Lower leg skin (tissue), 4 donors: ENCODE measurements around the gene JKAMP. TPM values are rescaled to one million over a fixed set of nuclear protein-coding genes. Genes with fewer than 3 reads are reported as not detected.
A peak's percentile ranks its signal among the peaks of the same experiment; 100 is the strongest.
"Not testable (repeated sequence)": the region's sequence is repeated elsewhere in the genome, so short reads cannot be mapped to it uniquely, and the experiment has no call there.

ENCODE experiments used
- DNase-seq, 2 donors: peaks; one replicate each; pipeline ENCODE4 v3.0.0-alpha.2; 2019; ENCODE audit warnings: low spot score in 2 of 2
- H3K4me3 ChIP-seq: fragments of 200-600 bp; sonication (generic); 2 replicates; pipeline ENCODE4 v1.5.1; 2017; ENCODE audit warnings: mild to moderate bottlenecking, low read depth; ENCODE audit not compliant: poor library complexity, severe bottlenecking
- POLR2A ChIP-seq, 2 donors: fragments of 450-650 bp; IDR thresholded peaks; one replicate each; pipeline ENCODE4 v1.6.1; 2016 to 2017; ENCODE audit warnings: antibody characterized with exemption in 2 of 2, mild to moderate bottlenecking in 1 of 2, moderate library complexity in 1 of 2
- WGBS, 2 donors: methylation state at CpG; one replicate each; pipeline ENCODE4 v1.1.5; 2018; 5-methylcytosine and 5-hydroxymethylcytosine counted together
- intact Hi-C: fragments of 100-400 bp; cut with DNase I; formaldehyde crosslinking; loops from one replicate; pipeline ENCODE4 v1.15.0; 2023; ENCODE audit warnings: low total_unique reads
- total RNA-seq, 4 donors: library from RNA; depleted of rRNA; stranded (reverse); fragments of >200 nt; gene quantifications; one replicate each; pipeline ENCODE4 v1.1.0, GENCODE V29; 2016
- TF ChIP-seq, protein P1 (sequence below), 3 donors: fragments of 450-650 bp; IDR thresholded peaks; one replicate each; pipeline ENCODE4 v1.5.1; 2016; ENCODE audit warnings: antibody characterized with exemption in 3 of 3, mild to moderate bottlenecking in 3 of 3, moderate library complexity in 2 of 3

Gene JKAMP
- total RNA-seq, result 10 to 100 TPM; 37.0 to 62.5 (median 47.6) TPM

GRCh38 chr14:59483819-59484638, at the start of gene JKAMP, which contains the start of gene L3HYPDH:
JKAMP (plus strand) TSS chr14:59484517; CDS start chr14:59484590, 73 bp downstream.
L3HYPDH (minus strand) TSS chr14:59484408; CDS start chr14:59484316, 92 bp downstream.
- TF ChIP-seq, protein P1, sequence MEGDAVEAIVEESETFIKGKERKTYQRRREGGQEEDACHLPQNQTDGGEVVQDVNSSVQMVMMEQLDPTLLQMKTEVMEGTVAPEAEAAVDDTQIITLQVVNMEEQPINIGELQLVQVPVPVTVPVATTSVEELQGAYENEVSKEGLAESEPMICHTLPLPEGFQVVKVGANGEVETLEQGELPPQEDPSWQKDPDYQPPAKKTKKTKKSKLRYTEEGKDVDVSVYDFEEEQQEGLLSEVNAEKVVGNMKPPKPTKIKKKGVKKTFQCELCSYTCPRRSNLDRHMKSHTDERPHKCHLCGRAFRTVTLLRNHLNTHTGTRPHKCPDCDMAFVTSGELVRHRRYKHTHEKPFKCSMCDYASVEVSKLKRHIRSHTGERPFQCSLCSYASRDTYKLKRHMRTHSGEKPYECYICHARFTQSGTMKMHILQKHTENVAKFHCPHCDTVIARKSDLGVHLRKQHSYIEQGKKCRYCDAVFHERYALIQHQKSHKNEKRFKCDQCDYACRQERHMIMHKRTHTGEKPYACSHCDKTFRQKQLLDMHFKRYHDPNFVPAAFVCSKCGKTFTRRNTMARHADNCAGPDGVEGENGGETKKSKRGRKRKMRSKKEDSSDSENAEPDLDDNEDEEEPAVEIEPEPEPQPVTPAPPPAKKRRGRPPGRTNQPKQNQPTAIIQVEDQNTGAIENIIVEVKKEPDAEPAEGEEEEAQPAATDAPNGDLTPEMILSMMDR (IDR thresholded peaks at IDR 0.05), result no peak
- TF ChIP-seq POLR2A (IDR thresholded peaks at IDR 0.05), result no peak
- H3K4me3 ChIP-seq, result peak within 1 kb of the TSS; percentile 88
- 0 to 1% methylated on average over 49 to 58 of the region's 92 CpGs for WGBS, 2 donors
- peak; percentile 95 to 99 for DNase-seq
- intact Hi-C loops, result no loop called here

GRCh38 chr14:59435101-59435500, 49.2 kb upstream of the JKAMP start:
- no peak overlapping the region for H3K4me3 ChIP-seq
- WGBS, 2 donors, result 86% methylated on average over 3 of the region's 3 CpGs
- intact Hi-C loops, result no loop called here
- no peak for DNase-seq
- TF ChIP-seq, protein P1 (IDR thresholded peaks at IDR 0.05), result no peak
- TF ChIP-seq POLR2A (IDR thresholded peaks at IDR 0.05), result no peak

- WGBS, 2 donors, result 87 to 98% methylated on average over 1 of the region's 1 CpG
- TF ChIP-seq, protein P1 (IDR thresholded peaks at IDR 0.05), result no peak
- no peak for TF ChIP-seq POLR2A (IDR thresholded peaks at IDR 0.05)
- intact Hi-C loops, result no loop called here
- H3K4me3 ChIP-seq, result no peak overlapping the region
- DNase-seq, result no peak
Observed at GRCh38 chr14:59435987-59436386, 48.3 kb upstream of the JKAMP start.

- no peak for DNase-seq
- 83 to 93% methylated on average over 1 of the region's 1 CpG for WGBS, 2 donors
Observed at GRCh38 chr14:59438195-59438647, 46.1 kb upstream of the JKAMP start.

GRCh38 chr14:59439256-59439965, 44.9 kb upstream of the JKAMP start:
- DNase-seq, result no peak
- H3K4me3 ChIP-seq, result no peak overlapping the region
- intact Hi-C loops, result no loop called here
- WGBS, 2 donors, result 60 to 66% methylated on average over 5 of the region's 5 CpGs
- TF ChIP-seq, protein P1 (IDR thresholded peaks at IDR 0.05), result no peak
- TF ChIP-seq POLR2A (IDR thresholded peaks at IDR 0.05), result no peak

More at GRCh38 chr14:59438195-59438647, 46.1 kb upstream of the JKAMP start:
- TF ChIP-seq POLR2A (IDR thresholded peaks at IDR 0.05), result no peak
- TF ChIP-seq, protein P1 (IDR thresholded peaks at IDR 0.05), result no peak
- H3K4me3 ChIP-seq, result no peak overlapping the region
- intact Hi-C loops, result no loop called here

DNA sequence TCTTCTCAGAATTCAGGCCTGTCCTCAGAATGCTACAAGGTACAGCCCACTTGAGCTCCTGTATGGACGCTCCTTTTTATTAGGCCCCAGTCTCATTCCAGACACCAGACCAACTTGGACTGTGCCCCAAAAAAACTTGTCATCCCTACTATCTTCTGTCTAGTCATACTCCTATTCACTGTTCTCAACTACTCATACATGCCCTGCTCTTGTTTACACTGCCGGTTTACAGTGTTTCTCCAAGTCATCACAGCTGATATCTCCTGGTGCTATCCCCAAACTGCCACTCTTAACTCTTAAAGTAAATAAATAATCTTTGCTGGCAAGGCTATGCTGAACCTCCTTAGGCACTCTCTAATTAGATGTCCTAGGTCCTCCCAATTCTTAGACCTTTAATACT, 35.6 kb upstream of the JKAMP start:
- intact Hi-C loops, DNase-seq, H3K4me3 ChIP-seq: not testable (repeated sequence)
- WGBS, 2 donors, result 92 to 97% methylated on average over 2 of the region's 2 CpGs
